HG03039 (cell line): Measurements from ENCODE around the gene HSCB.
"Not testable (repeated sequence)": the region's sequence is repeated elsewhere in the genome, so short reads cannot be mapped to it uniquely, and the experiment has no call there.

Source experiments
- ATAC-seq: cut with Tn5 transposase; IDR thresholded peaks from one replicate; pipeline ENCODE4 v1.9.1; 2021; ENCODE audit warnings: mild to moderate bottlenecking, moderate library complexity; ENCODE audit not compliant: unreplicated experiment

Gene HSCB

GRCh38 chr22:28741785-28742561 lies at the start of gene HSCB, which contains the start of gene CHEK2:
TSS of gene HSCB (plus strand) at chr22:28742039. CDS start at chr22:28742096, 57 bp downstream.
TSS of gene CHEK2 (minus strand) at chr22:28741820. CDS start at chr22:28734721, 7,099 bp downstream.
- peak; percentile 91 for ATAC-seq

GRCh38 chr22:28693041-28693760 lies 48.6 kb upstream of the HSCB start:
- not testable (repeated sequence) for ATAC-seq

- ATAC-seq = no peak
Observed at GRCh38 chr22:28702891-28703290, 38.9 kb upstream of the HSCB start.

GRCh38 chr22:28703436-28703835 lies 38.4 kb upstream of the HSCB start:
- no peak for ATAC-seq

- no peak for ATAC-seq
Observed at GRCh38 chr22:28706845-28707244, 35.0 kb upstream of the HSCB start.

- ATAC-seq = no peak
Observed at GRCh38 chr22:28710107-28710506, 31.7 kb upstream of the HSCB start.

GRCh38 chr22:28710576-28711191 lies 31.2 kb upstream of the HSCB start:
- no peak for ATAC-seq

GRCh38 chr22:28711341-28711740 lies 30.5 kb upstream of the HSCB start:
- no peak for ATAC-seq

- no peak for ATAC-seq
Observed at GRCh38 chr22:28711820-28712777, 29.7 kb upstream of the HSCB start.

GRCh38 chr22:28714043-28714628 lies 27.7 kb upstream of the HSCB start:
- no peak for ATAC-seq

- no peak for ATAC-seq
Observed at GRCh38 chr22:28715611-28716010, 26.2 kb upstream of the HSCB start.

- ATAC-seq = no peak
Observed at GRCh38 chr22:28716686-28717085, 25.2 kb upstream of the HSCB start.

- ATAC-seq = no peak
Observed at GRCh38 chr22:28718044-28718443, 23.8 kb upstream of the HSCB start.

- no peak for ATAC-seq
Observed at GRCh38 chr22:28728002-28728401, 13.8 kb upstream of the HSCB start.

GRCh38 chr22:28728621-28729313 lies 13.1 kb upstream of the HSCB start:
- ATAC-seq = no peak

GRCh38 chr22:28730179-28730578 lies 11.7 kb upstream of the HSCB start:
- no peak for ATAC-seq

GRCh38 chr22:28734393-28734792 lies 7.4 kb upstream of the HSCB start:
- ATAC-seq = no peak

- ATAC-seq = no peak
Observed at GRCh38 chr22:28736301-28737155, 5.3 kb upstream of the HSCB start.

- ATAC-seq = no peak
Observed at GRCh38 chr22:28737701-28738100, 4.1 kb upstream of the HSCB start.
